GM19023 (cell line): ENCODE measurements around the gene ACVR1.
"Not testable (repeated sequence)": the region's sequence is repeated elsewhere in the genome, so short reads cannot be mapped to it uniquely, and the experiment has no call there.

Experiments used
- ATAC-seq: cut with Tn5 transposase; IDR thresholded peaks from one replicate; pipeline ENCODE4 v1.9.1; 2021; ENCODE audit warnings: mild to moderate bottlenecking, moderate library complexity; ENCODE audit not compliant: unreplicated experiment

Gene ACVR1

DNA sequence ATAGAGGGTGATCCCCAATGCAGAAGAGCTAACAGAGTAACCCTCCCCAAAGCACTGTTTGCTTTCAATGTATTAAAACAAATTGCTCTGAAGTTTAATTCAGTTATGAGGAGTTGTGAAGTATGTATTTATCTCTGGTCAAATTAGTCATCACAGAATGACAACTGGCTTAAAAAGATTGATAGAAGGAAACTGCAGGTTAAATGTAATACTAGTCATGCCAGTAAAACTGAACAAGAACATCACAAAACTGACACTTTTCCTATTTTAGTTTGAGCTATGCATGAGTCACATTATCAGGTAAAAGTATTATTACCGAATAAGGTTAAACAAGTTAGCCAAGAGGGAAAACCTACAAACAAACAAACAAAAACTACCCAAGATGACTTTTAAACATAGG lies 148.4 kb downstream of the ACVR1 start:
- no peak for ATAC-seq

DNA sequence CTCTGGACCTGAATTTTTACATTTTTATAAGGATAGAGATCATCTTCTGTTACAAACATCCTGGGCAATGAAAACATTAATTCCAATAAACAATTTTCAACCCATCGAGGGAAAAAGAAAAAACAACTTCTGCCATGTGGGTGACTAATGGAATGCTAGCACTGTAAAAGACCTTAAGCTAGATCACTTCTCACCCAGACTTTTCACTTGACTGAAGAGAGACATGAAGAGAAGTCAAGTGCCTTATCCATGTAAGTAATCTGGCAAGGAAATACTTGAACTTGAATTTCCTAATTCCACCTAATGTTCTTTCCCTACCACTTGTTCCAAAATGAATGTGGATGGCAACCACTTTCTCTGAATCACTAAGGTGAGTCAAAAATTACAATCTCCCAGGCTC lies 149.2 kb downstream of the ACVR1 start:
- ATAC-seq, result no peak

DNA sequence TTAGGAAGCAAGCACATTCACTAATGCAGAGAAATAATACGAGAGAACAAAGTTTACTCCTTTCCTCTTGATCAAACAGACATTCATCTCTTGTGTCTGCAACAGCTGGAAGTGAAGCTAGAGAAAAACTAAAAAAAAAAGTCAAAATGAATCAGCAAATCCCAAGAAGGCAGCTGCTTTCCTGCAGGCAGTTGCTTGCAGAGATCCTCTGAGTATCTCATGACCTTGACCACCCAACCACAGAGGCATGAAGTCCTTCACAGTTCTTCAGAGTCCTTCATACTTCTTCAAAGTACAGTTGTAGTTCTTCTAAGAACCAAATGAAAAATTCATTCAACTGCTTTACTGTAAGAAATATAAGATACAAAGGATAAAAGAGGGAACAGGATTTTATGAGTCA lies 150.3 kb downstream of the ACVR1 start:
- ATAC-seq, result no peak

DNA sequence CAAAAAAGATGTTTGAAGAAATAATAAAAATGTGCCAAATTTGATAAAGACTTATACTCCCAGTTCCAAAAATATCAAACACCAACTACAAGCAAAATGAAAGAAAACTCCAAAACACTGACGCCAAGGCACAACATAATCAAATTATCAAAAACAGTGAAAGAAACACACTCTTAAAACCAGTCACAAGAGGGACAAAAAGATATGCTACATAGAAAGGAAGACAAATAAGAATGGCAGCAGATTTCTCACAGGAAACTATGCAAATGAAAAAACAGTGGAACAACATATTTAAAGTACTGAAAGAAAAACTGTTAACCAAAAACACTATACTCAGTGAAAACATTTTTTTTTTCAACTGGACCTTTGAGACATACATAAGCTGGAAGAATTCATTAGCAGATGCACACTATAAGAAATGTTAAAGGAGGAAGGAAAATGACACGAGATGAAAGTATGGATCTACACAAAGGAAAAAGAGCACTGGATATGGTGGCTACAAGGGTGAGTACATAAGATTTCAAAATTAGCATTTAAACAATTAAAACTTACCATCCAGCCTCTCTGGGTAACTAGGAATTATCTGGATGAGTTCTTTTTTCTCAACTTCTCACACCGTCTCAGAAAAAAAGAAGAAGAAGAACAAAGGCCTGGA lies 153.4 kb downstream of the ACVR1 start:
- ATAC-seq, result no peak

DNA sequence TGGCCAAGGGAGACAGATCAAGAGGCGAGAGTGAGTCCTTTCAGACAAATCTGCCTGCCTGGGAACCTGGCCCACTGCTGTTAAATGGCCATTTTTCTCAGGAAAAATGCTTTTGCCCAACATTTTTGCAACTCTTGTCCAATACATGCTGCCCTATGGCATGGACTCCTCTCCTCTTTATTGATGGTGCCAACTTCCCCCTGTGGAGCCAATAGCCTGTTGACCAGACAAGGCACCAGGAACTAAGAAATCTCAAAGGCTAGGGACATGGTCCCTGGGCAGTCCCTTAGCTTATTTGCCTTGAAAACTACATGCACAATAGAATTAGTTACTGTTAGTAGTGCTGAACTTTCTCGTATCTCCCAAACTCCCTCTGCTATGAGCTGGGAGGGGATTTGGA lies 155.6 kb downstream of the ACVR1 start:
- ATAC-seq, result no peak

DNA sequence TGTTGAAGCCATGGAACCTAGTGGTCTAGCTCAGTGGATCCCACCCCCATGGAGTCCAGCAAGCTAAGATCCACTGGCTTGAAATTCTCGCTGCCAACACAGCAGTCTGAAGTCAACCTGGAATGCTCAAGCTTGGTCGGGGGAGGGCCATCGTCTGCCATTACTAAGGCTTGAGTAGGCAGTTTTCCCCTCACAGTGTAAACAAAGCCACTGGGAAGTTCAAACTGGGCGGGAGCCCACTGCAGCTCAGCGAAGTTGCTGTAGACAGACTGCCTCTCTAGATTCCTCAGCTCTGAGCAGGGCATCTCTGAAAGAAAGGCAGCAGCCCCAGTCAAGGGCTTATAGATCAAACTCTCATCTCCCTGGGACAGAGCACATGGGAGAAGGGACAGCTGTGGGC lies 171.5 kb downstream of the ACVR1 start:
- ATAC-seq, result not testable (repeated sequence)

DNA sequence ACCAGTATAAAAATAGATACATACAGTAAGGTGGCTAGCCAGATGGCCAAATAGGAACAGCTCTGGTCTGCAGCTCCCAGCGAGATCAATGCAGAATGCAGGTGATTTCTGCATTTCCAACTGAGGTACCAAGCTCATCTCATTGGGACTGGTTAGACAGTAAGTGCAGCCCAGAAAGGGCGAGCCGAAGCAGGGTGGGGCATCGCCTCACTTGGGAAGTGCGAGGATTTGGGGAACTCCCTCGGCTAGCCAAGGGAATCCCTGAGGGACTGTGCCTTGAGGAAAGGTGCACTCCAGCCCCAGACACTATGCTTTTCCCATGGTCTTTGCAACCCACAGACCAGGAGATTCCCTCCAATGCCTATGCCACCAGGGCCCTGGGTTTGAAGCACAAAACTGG lies 172.0 kb downstream of the ACVR1 start:
- not testable (repeated sequence) for ATAC-seq

DNA sequence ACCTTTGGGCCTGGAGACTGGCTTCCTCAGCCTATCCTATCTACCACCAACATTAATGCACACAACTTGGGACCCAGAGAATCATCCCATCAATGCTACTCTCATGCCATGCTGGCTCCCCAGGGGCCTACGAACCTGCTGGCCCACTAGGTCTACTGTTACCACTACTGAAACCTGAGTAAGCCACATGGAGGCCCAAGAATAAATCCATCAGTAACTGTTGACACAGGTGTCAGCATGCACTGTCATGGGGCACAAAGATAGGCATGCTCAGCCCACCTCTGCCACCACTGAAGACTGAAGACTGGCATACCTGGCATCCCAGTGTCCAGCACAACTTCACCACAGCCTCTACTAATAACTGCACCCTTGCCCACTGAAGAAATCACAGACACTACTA lies 176.3 kb downstream of the ACVR1 start:
- ATAC-seq, result no peak

DNA sequence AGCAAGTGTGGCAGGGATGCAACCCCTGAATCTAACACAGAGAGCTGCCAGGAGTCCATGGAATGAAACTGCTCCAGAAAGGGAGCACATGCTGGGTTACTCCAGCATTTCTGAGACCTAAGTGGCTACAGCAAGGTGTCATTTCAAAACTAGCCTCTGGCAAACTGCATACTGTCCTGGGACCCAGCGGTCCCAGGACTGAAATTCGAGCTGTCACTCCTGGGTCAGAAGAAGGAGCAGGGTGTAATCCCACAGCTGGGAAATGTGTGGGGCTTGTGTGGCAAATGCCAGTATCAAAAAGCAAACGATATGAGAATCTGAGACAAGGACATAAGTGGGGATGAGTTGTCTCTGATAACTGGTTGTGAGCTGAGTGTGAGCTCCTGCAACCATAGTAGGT lies 177.1 kb downstream of the ACVR1 start:
- no peak for ATAC-seq

DNA sequence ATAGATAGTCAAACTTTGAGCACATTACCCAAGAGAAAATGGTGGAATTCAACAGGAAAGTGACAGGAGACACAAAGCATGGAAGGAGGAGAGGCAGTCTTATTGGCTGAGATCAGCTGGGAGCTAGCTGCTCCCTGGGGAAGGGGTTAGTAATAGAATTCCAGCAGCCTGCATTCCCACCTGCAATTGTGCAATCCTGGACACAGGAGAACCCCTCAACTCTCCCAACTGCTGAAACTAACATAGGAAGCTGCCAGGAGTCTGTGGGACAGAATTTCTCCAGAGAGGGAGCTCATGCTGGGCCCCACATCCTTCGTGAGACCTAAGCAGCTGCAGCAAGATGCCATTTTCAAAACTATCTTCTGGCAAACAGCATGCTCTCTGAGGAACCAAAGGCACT lies 177.7 kb downstream of the ACVR1 start:
- ATAC-seq, result no peak

DNA sequence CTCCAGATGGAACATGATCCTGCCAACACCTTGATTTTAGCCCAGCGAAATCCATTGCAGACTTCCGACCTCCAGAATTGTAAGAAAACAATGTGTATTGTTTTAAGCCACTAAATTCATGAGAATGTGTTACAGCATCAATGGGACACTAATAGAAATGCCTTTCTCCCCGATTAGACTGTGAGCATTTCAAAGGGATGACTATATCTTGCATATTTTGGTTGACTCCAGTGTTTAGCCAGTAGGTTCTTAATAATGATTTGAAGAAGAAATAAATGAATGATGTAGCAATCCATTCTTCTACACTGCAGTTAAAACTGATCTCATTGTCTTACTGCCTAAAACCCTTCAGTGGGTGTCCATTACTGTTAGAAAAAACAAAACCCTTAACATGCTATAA lies 180.1 kb downstream of the ACVR1 start:
- ATAC-seq, result no peak

DNA sequence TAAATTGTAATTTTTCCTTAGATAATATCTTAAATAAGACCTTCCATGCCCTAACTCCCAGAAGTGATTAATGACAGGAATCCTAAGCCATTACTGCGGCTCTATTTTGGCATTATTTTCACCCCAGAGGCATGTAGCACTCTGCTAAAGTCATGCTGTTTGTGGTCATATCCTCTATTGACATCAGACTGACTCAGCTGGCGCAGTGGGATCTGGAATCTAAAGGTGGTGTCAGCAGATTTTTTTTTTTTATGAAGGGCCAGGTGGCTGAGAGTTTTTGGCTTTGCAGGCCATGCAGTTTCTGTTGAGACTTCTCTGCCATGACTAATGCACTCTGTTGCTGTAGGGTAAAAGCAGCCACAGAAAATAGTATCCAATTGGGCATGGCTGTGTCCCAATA lies 183.4 kb downstream of the ACVR1 start:
- no peak for ATAC-seq

DNA sequence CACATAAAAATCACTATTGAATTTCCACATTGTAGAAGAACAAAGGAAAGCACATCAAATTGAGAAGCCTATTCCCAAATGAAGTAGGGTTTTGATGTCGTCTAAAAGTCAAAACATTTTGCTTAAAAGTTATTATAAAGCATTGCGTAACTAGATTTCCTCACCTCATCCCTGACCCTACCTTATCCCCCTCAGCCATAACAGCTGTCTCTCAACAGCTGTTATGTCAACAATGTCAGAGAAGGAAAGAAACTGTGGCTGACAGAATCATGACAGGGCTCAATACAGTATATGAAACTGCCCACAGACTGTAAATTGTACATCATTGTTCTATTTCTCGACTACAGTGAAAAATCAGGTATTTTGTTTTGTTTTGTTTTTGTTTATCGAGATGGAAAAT lies 184.4 kb downstream of the ACVR1 start:
- no peak for ATAC-seq

DNA sequence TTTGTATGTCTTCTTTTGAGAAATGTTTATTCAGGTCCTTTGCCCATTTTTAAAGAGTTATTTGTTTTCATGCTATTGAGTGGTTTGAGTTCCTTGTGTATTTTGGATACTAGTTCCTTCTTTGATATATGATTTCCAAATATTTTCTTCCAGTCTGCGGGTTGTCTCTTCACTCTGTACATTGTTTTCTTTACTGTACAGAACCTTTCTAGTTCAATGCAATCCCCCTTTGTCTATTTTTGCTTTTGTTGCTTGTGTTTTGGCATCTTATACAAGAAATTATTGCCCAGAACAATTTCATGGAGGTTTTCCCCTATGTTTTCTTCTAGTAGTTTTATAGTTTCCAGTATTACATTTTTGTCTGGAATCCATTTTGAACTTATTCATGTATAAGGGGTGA lies 185.0 kb downstream of the ACVR1 start:
- ATAC-seq, result no peak
